ENCODE data around the gene ASS1.

The ASS1 gene

GRCh38 chr9:130498918-130499698 lies 54.3 kb downstream of the ASS1 start:
- DNase-seq (ENCODE audit: low read depth) = no peak

GRCh38 chr9:130499804-130500263 lies 55.1 kb downstream of the ASS1 start:
- DNase-seq (ENCODE audit: low read depth) = peak; percentile 4

GRCh38 chr9:130500340-130501180 lies 55.8 kb downstream of the ASS1 start:
- DNase-seq (ENCODE audit: low read depth) = no peak

- no peak for DNase-seq (ENCODE audit: low read depth)
Measured at GRCh38 chr9:130501639-130502038, 56.9 kb downstream of the ASS1 start.

- no peak for DNase-seq (ENCODE audit: low read depth)
Measured at GRCh38 chr9:130508218-130508617, 63.5 kb downstream of the ASS1 start.

GRCh38 chr9:130512199-130512598 lies 67.4 kb downstream of the ASS1 start:
- DNase-seq (ENCODE audit: low read depth) = no peak

- DNase-seq (ENCODE audit: low read depth) = no peak
Measured at GRCh38 chr9:130513078-130513477, 68.3 kb downstream of the ASS1 start.

GRCh38 chr9:130518233-130518632 lies 73.5 kb downstream of the ASS1 start:
- no peak for DNase-seq (ENCODE audit: low read depth)

GRCh38 chr9:130518943-130519799 lies 74.4 kb downstream of the ASS1 start:
- DNase-seq (ENCODE audit: low read depth) = no peak

GRCh38 chr9:130519927-130520326 lies 75.2 kb downstream of the ASS1 start:
- DNase-seq (ENCODE audit: low read depth) = no peak

GRCh38 chr9:130521715-130522114 lies 77.0 kb downstream of the ASS1 start:
- no peak for DNase-seq (ENCODE audit: low read depth)

- DNase-seq (ENCODE audit: low read depth) = peak; percentile 7
Measured at GRCh38 chr9:130522233-130522808, 77.6 kb downstream of the ASS1 start.

- DNase-seq (ENCODE audit: low read depth) = no peak
Measured at GRCh38 chr9:130523921-130524320, 79.2 kb downstream of the ASS1 start.

- no peak for DNase-seq (ENCODE audit: low read depth)
Measured at GRCh38 chr9:130526193-130526853, 81.6 kb downstream of the ASS1 start.

GRCh38 chr9:130526854-130527650 lies 82.3 kb downstream of the ASS1 start:
- no peak for DNase-seq (ENCODE audit: low read depth)

GRCh38 chr9:130527651-130528310 lies 83.0 kb downstream of the ASS1 start:
- no peak for DNase-seq (ENCODE audit: low read depth)

GRCh38 chr9:130528674-130529073 lies 83.9 kb downstream of the ASS1 start:
- no peak for DNase-seq (ENCODE audit: low read depth)

GRCh38 chr9:130530938-130531337 lies 86.2 kb downstream of the ASS1 start:
- no peak for DNase-seq (ENCODE audit: low read depth)

- DNase-seq (ENCODE audit: low read depth) = no peak
Measured at GRCh38 chr9:130531670-130532069, 86.9 kb downstream of the ASS1 start.
